ENCODE data around the gene TASP1. TPM values are rescaled to one million over a fixed set of nuclear protein-coding genes. Genes with fewer than 3 reads are reported as not detected.

The TASP1 gene
- total RNA-seq, 1 experiment from 2014 or later, result 9.5 TPM

- Histone ChIP-seq H3K79me2 (ENCODE audit: insufficient read depth, low read length) (no peaks in the 10 kb centered on the region), H3K79me1 (ENCODE audit: insufficient read depth, low read depth, low read length, poor library complexity, severe bottlenecking) (no peaks in the 10 kb centered on the region), H2AK5ac (ENCODE audit: insufficient read length, low read length) (no peak overlapping the region), H2BK12ac (ENCODE audit: insufficient read length, low read depth, low read length) (no peak overlapping the region), H3K23me2 (ENCODE audit: insufficient read length, low read depth, low read length, poor library complexity, severe bottlenecking) (no peaks in the 10 kb centered on the region), H3K14ac (ENCODE audit: insufficient read depth, low read length) (no peak overlapping the region), H3K4ac (ENCODE audit: low read depth, low read length) (no peak overlapping the region), H2BK15ac (ENCODE audit: low read depth, low read length) (no peak overlapping the region), H2BK20ac (ENCODE audit: low read depth, low read length, poor library complexity, severe bottlenecking) (no peak overlapping the region), H3K4me2 (ENCODE audit: insufficient read depth, insufficient read length, low read length) (no peak overlapping the region), H4K8ac (replicated peaks; ENCODE audit: insufficient read length, low read depth, low read length) (no peak overlapping the region), H3K27ac (ENCODE audit: insufficient read length, low read depth, low read length) (no peak overlapping the region), H3K4me1 (ENCODE audit: insufficient read depth, low read length) (no peaks in the 10 kb centered on the region), H4K91ac (ENCODE audit: insufficient read length, low read depth, low read length) (no peak overlapping the region), H3K9me3 (ENCODE audit: control insufficient read depth, low read depth, low read length) (no peaks in the 10 kb centered on the region), H3K9ac (ENCODE audit: extremely low read depth, insufficient read length, low read length) (no peak overlapping the region), H2BK120ac (ENCODE audit: low read depth, low read length, poor library complexity, severe bottlenecking) (no peak overlapping the region), H3K18ac (ENCODE audit: insufficient read length, low read depth, low read length) (no peak overlapping the region), H3T11ph (ENCODE audit: low read length) (no peak overlapping the region), H2BK5ac (ENCODE audit: insufficient read length, low read length) (no peak overlapping the region), H4K5ac (ENCODE audit: insufficient read length, low read depth, low read length) (no peak overlapping the region), H3K56ac (ENCODE audit: insufficient read length, low read depth, low read length) (no peak overlapping the region), H3K27me3 (ENCODE audit: insufficient read depth, low read length) (no peaks in the 10 kb centered on the region), H4K20me1 (ENCODE audit: control insufficient read depth, insufficient read depth, insufficient read length) (no peaks in the 10 kb centered on the region), H3K23ac (ENCODE audit: insufficient read length, low read depth, low read length) (no peak overlapping the region), H2AFZ (ENCODE audit: low read length) (no peak overlapping the region)
- Mint-ChIP-seq H3K4me3 (no peak overlapping the region), H3K27me3 (ENCODE audit: low read depth) (no peaks in the 10 kb centered on the region), H3K36me3 (ENCODE audit: insufficient read depth in 1 of 3, low read depth in 3 of 3) (peaks cover 0 to 9% (median 0%) of the 10 kb centered on the region in 3 experiments; a peak in 2 of 7 replicates), H3K4me1 (no peaks in the 10 kb centered on the region), H3K27ac (no peak overlapping the region), H3K9me3 (no peaks in the 10 kb centered on the region)
- TF ChIP-seq CTCF (conservative IDR thresholded peaks at IDR 0.05), result no peak
- no peak for DNase-seq
- WGBS (ENCODE audit: extremely low coverage, insufficient read length, low lambda C conversion rate), result no CpG with 5 or more reads among the region's 1 CpG
Observed at GRCh38 chr20:13554706-13555105, 84.0 kb downstream of the TASP1 start.

Data from H9 (cell line).